SK-N-SH (cell line): ENCODE measurements around the gene RAMACL.

ENCODE experiments used
- CHD2 ChIP-seq: fragments of 150-350 bp; IDR thresholded peaks from 2 replicates; pipeline ENCODE4 v1.6.1; 2018; ENCODE audit warnings: low read length; ENCODE audit not compliant: partially characterized antibody
- CTCF ChIP-seq: fragments of 200-600 bp; sonication (generic); IDR thresholded peaks from 2 replicates; pipeline ENCODE4 v1.6.1; 2017; ENCODE audit warnings: antibody characterized with exemption, mild to moderate bottlenecking, moderate library complexity
- ELF1 ChIP-seq: IDR thresholded peaks from 2 replicates; pipeline ENCODE4 v1.4.0; 2012
- MXI1 ChIP-seq: IDR thresholded peaks from 2 replicates; pipeline ENCODE4 v1.6.1; 2012; ENCODE audit warnings: mild to moderate bottlenecking, low read depth, low read length, improper control_type of control experiment
- NRF1 ChIP-seq: IDR thresholded peaks from 2 replicates; pipeline ENCODE4 v1.6.1; 2012; ENCODE audit warnings: low read depth, mild to moderate bottlenecking, low read length
- POLR2AphosphoS5 ChIP-seq: IDR thresholded peaks from 2 replicates; pipeline ENCODE4 v1.6.1; 2012; ENCODE audit warnings: low read depth, low read length
- RFX5 ChIP-seq: IDR thresholded peaks from 2 replicates; pipeline ENCODE4 v1.6.1; 2012; ENCODE audit warnings: mild to moderate bottlenecking, improper control_type of control experiment, low read length
- TAF1 ChIP-seq: IDR thresholded peaks from 2 replicates; pipeline ENCODE4 v1.6.1; 2012; ENCODE audit warnings: low read depth, mild to moderate bottlenecking, low read length, moderate library complexity, borderline replicate concordance
- TEAD4 ChIP-seq: IDR thresholded peaks from 2 replicates; pipeline ENCODE4 v1.4.0; 2012; ENCODE audit warnings: mild to moderate bottlenecking, borderline replicate concordance; ENCODE audit not compliant: insufficient read depth

- TF ChIP-seq RFX5 (no peak), POLR2AphosphoS5 (no peak), CTCF (no peak), MXI1 (no peak), NRF1 (no peak), TAF1 (no peak), TEAD4 (no peak), CHD2 (no peak), ELF1 (no peak)
These were observed 3.5 kb upstream of the RAMACL start for GRCh38 chr6:166589786-166590574.
